DOHH2 (cell line): ENCODE results near the gene DNAH10.

Experiments
- EZH2phosphoT487 ChIP-seq: fragments of 200-600 bp; sonication (generic); IDR thresholded peaks from 2 replicates; pipeline ENCODE4 v1.6.1; 2017; ENCODE audit warnings: borderline replicate concordance, mild to moderate bottlenecking, antibody characterized with exemption, low read length, moderate library complexity, mixed read lengths
- TF ChIP-seq, protein P1 (sequence below): fragments of 200-600 bp; sonication (generic); IDR thresholded peaks from one replicate; pipeline ENCODE4 v1.5.1; 2014; ENCODE audit warnings: antibody characterized with exemption, mild to moderate bottlenecking, low read depth, low read length; ENCODE audit not compliant: poor library complexity, severe bottlenecking

DNA sequence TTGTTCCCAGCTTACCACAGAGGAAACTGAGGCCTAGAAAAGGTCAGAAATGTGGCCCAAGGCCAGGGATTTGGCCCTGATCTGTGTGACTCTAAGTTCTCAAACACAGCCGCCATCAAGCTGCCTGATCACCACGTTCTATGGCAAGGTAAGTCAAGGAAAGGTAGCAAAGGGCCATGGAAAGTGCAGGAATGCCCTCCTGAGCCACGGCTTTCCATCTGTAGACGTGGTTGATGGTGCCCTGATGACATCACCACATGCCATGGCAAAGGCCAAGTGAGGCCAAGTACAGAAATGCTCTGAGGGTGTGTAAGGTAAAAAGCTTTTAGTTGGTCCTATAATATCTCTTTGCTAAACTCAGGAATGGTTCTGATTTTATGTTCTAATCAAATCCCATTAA lies 99.3 kb downstream of the DNAH10 start:
- TF ChIP-seq, protein P1, sequence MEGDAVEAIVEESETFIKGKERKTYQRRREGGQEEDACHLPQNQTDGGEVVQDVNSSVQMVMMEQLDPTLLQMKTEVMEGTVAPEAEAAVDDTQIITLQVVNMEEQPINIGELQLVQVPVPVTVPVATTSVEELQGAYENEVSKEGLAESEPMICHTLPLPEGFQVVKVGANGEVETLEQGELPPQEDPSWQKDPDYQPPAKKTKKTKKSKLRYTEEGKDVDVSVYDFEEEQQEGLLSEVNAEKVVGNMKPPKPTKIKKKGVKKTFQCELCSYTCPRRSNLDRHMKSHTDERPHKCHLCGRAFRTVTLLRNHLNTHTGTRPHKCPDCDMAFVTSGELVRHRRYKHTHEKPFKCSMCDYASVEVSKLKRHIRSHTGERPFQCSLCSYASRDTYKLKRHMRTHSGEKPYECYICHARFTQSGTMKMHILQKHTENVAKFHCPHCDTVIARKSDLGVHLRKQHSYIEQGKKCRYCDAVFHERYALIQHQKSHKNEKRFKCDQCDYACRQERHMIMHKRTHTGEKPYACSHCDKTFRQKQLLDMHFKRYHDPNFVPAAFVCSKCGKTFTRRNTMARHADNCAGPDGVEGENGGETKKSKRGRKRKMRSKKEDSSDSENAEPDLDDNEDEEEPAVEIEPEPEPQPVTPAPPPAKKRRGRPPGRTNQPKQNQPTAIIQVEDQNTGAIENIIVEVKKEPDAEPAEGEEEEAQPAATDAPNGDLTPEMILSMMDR: no peak
- no peak for TF ChIP-seq EZH2phosphoT487
